ENCODE results near the gene SPDYE2.
"Not testable (repeated sequence)": the region's sequence is repeated elsewhere in the genome, so short reads cannot be mapped to it uniquely, and the experiment has no call there.

GRCh38 chr7:102540604-102541003 lies 10.4 kb upstream of the SPDYE2 start:
- TF ChIP-seq EZH2phosphoT487 (IDR thresholded peaks at IDR 0.05; ENCODE audit: low read depth, severe bottlenecking, unreplicated experiment); CTCF (IDR thresholded peaks at IDR 0.05; ENCODE audit: poor library complexity); EZH2 (IDR thresholded peaks at IDR 0.05; ENCODE audit: borderline replicate concordance): not testable (repeated sequence)

Measured in hepatocyte (in vitro differentiated cells).